ENCODE measurements around the gene KLHL22.

DNA sequence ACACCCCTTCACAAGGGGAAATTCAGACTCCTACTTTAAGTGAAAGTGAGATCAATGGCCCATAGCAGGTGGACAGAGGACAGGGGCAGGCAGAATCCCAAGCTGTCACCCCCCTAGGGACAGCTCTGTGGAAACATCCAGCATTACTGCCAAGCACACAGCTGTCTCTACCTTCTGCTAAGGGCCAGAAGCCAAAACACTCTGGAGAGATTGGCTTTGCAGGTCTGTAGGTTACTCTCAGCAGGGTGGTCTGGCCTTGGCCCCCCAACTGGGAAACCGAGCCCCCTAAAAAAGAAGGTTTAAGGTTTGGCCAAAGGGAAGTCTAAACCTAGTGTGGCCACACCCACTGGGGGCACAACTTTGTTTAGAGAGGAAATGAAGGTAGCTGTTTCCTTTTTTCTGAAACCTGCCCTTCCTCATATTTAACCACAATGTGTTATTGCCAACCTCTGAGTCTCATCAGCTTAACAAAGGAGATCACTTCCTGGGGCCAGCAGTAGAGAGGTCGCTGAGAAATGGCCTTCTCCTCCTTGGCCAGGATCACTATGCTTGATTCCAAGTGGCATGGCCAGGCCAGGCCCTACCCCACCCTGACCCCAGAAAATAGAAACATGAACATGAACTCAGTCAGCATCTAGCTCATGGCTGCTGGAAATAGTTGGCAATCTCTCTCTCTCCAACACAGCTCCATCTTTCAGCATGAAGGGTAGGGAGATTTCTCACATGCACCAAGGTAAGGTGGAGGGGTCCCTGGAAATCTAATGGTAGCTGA is 32.1 kb downstream of the KLHL22 start:
- TF ChIP-seq POLR2A (IDR thresholded peaks at IDR 0.05) (no peak), EP300 (IDR thresholded peaks at IDR 0.05) (no peak)
